Liver (tissue), 9 donors: ENCODE results near the gene MAFG. TPM values are rescaled to one million over a fixed set of nuclear protein-coding genes. Genes with fewer than 3 reads are reported as not detected.

Experiments
- DNase-seq: peaks from one replicate; pipeline ENCODE4 v3.0.0-alpha.2; 2017; ENCODE audit warnings: low spot score
- H3K27ac ChIP-seq, 2 donors: one replicate each; pipeline ENCODE4 v1.7.0; 2013; ENCODE audit warnings: inconsistent platforms in 2 of 2, low read length in 2 of 2, control low read depth in 1 of 2, low read depth in 1 of 2, mild to moderate bottlenecking in 1 of 2
- H3K27me3 ChIP-seq, 4 donors: one replicate each; pipeline versions ENCODE4 v1.6.1 to v1.7.0; 2013; ENCODE audit warnings: low read length in 3 of 4, inconsistent platforms in 1 of 4, mild to moderate bottlenecking in 1 of 4, moderate library complexity in 1 of 4; ENCODE audit not compliant: control insufficient read depth in 4 of 4, insufficient read depth in 4 of 4
- H3K36me3 ChIP-seq, 4 donors: one replicate each; pipeline versions ENCODE4 v1.6.1 to v1.7.0; 2013; ENCODE audit warnings: low read length in 3 of 4, mild to moderate bottlenecking in 3 of 4, low read depth in 1 of 4, moderate library complexity in 1 of 4; ENCODE audit not compliant: control insufficient read depth in 4 of 4, insufficient read depth in 3 of 4
- H3K4me1 ChIP-seq, 4 donors: one replicate each; pipeline versions ENCODE4 v1.6.1 to v1.7.0; 2013; ENCODE audit warnings: low read length in 3 of 4, mild to moderate bottlenecking in 3 of 4, moderate library complexity in 1 of 4; ENCODE audit not compliant: control insufficient read depth in 4 of 4, insufficient read depth in 4 of 4
- H3K4me3 ChIP-seq, 3 donors: one replicate each; pipeline versions ENCODE4 v1.6.1 to v1.7.0; 2013; ENCODE audit warnings: low read length in 3 of 3, control low read depth in 1 of 3, low read depth in 1 of 3, mild to moderate bottlenecking in 1 of 3
- H3K9ac ChIP-seq, 2 donors: one replicate each; pipeline ENCODE4 v1.7.0; 2013; ENCODE audit warnings: low read length in 2 of 2, mild to moderate bottlenecking in 2 of 2, moderate library complexity in 2 of 2, control low read depth in 1 of 2, low read depth in 1 of 2
- H3K9me3 ChIP-seq, 4 donors: one replicate each; pipeline versions ENCODE4 v1.6.1 to v1.7.0; 2013; ENCODE audit warnings: low read length in 3 of 4; ENCODE audit not compliant: control insufficient read depth in 4 of 4
- CTCF ChIP-seq: fragments of 150-350 bp; IDR thresholded peaks from 2 replicates; pipeline ENCODE4 v1.5.1; 2017; ENCODE audit warnings: improper control_type of control experiment, low read depth, low read length; ENCODE audit not compliant: missing input control
- EGR1 ChIP-seq, 2 donors: IDR thresholded peaks; 2 replicates each; pipeline ENCODE4 v1.6.1; 2016 to 2018; ENCODE audit warnings: antibody characterized with exemption in 2 of 2, low read depth in 2 of 2
- FOXA1 ChIP-seq: IDR thresholded peaks from 2 replicates; pipeline ENCODE4 v1.6.1; 2016; ENCODE audit warnings: antibody characterized with exemption
- GABPA ChIP-seq, 2 donors: IDR thresholded peaks in 1 of 2; conservative IDR thresholded peaks in 1 of 2; 2 replicates each; pipeline ENCODE4 v1.6.1; 2016; ENCODE audit warnings: antibody characterized with exemption in 2 of 2, mild to moderate bottlenecking in 1 of 2, moderate library complexity in 1 of 2
- HNF4G ChIP-seq: IDR thresholded peaks from 2 replicates; pipeline ENCODE4 v1.6.1; 2016; ENCODE audit warnings: antibody characterized with exemption
- JUND ChIP-seq, 2 donors: IDR thresholded peaks; 2 replicates each; pipeline ENCODE4 v1.6.1; 2016; ENCODE audit warnings: antibody characterized with exemption in 2 of 2
- RAD21 ChIP-seq, 2 donors: IDR thresholded peaks; 2 replicates each; pipeline ENCODE4 v1.6.1; 2016; ENCODE audit warnings: antibody characterized with exemption in 2 of 2, mild to moderate bottlenecking in 2 of 2
- REST ChIP-seq: IDR thresholded peaks from 2 replicates; pipeline ENCODE4 v1.6.1; 2016; ENCODE audit warnings: antibody characterized with exemption, mild to moderate bottlenecking
- RXRA ChIP-seq, 2 donors: IDR thresholded peaks; 2 replicates each; pipeline ENCODE4 v1.6.1; 2017 to 2018; ENCODE audit warnings: antibody characterized with exemption in 2 of 2, mild to moderate bottlenecking in 1 of 2
- SP1 ChIP-seq: IDR thresholded peaks from 2 replicates; pipeline ENCODE4 v1.6.1; 2018; ENCODE audit warnings: antibody characterized with exemption, mild to moderate bottlenecking
- YY1 ChIP-seq: IDR thresholded peaks from 2 replicates; pipeline ENCODE4 v1.6.1; 2016; ENCODE audit warnings: antibody characterized with exemption, mild to moderate bottlenecking
- ZBTB33 ChIP-seq: IDR thresholded peaks from 2 replicates; pipeline ENCODE4 v1.6.1; 2016; ENCODE audit warnings: antibody characterized with exemption
- WGBS: extraction: QIAGEN DNeasy Blood & Tissue Kit; methylation state at CpG from one replicate; pipeline ENCODE4 v1.1.7; 2013; 5-methylcytosine and 5-hydroxymethylcytosine counted together
- polyA plus RNA-seq, 2 donors: library from polyadenylated mRNA; stranded (reverse) in 1 of 2; unstranded in 1 of 2; fragments of 200-250 nt in 1 of 2; fragments of >200 nt in 1 of 2; fragmentation: Nextera tagmentation in 1 of 2; extraction: Ambion mirVana in 1 of 2; gene quantifications; one replicate each; pipeline versions ENCODE4 v1.2.1 to v1.2.3, GENCODE V29; 2013 to 2015
- total RNA-seq, 2 donors: library from RNA; depleted of rRNA; stranded (reverse); fragments of >200 nt; gene quantifications; one replicate each; pipeline ENCODE4 v1.2.3, GENCODE V29; 2014
- TF ChIP-seq, protein P1 (sequence below): IDR thresholded peaks from 2 replicates; pipeline ENCODE4 v1.6.1; 2016; ENCODE audit warnings: antibody characterized with exemption
- donor health status: healthy.
- donor health status: healthy.
- donor health status: healthy.
- donor health status: healthy.
- donor health status: healthy.

Gene MAFG
- total and polyA plus RNA-seq, 4 donors: 3.0 to 17.0 (median 8.9) TPM

DNA sequence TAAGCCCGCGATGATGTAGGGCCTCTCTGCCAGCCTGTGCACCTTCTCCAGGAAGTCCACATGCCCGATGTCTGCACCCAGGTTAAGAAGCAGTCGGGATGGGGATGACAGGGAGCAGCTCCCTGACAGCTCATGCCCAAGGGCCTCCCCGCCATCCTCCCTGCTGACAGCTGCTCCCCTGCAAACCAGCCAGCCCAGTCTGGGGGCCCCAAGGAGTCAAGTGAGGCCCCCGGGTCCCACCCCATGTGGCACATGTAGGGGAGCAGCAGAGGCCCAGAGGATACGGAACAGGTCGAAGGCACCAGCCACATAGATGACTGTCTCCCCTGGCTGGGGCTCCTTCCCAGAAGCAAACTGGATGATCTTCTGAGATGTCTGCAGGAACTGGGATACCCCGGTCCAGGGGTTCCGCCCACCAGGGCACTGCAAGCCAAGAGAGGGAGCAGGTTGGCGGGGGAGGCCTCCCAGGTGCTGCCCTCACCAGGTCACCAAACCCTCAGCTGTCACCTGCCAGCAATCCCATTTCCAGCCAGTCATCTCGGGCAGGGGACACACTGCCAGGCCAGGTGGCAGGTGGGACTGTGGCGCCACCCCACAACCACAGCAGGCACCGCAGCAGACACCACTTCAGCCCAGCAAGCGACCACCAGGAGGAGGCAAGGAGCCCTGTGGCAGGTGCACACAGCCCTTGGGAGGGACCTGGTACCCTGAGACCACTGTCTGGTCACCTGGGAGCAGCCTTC, 20.9 kb downstream of the MAFG start:
- Histone ChIP-seq H3K9ac (no peak overlapping the region), H3K4me1 (peaks cover 8 to 48% (median 24%) of the 10 kb centered on the region in 4 donors), H3K27me3 (no peaks in the 10 kb centered on the region), H3K36me3 (peaks cover 0 to 36% (median 19%) of the 10 kb centered on the region in 4 donors), H3K27ac (no peak overlapping the region), H3K9me3 (no peaks in the 10 kb centered on the region), H3K4me3 (no peak overlapping the region)
- WGBS: 91% methylated on average over 15 of the region's 15 CpGs
- no peak for DNase-seq
- TF ChIP-seq CTCF (no peak), EGR1 (IDR thresholded peaks at IDR 0.05; ENCODE audit: low read depth in 2 of 2) (no peak), YY1 (no peak), ZBTB33 (no peak), JUND (IDR thresholded peaks at IDR 0.05) (no peak), REST (no peak), FOXA1 (no peak), SP1 (no peak)
- TF ChIP-seq, protein P1, sequence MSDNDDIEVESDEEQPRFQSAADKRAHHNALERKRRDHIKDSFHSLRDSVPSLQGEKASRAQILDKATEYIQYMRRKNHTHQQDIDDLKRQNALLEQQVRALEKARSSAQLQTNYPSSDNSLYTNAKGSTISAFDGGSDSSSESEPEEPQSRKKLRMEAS: no peak

DNA sequence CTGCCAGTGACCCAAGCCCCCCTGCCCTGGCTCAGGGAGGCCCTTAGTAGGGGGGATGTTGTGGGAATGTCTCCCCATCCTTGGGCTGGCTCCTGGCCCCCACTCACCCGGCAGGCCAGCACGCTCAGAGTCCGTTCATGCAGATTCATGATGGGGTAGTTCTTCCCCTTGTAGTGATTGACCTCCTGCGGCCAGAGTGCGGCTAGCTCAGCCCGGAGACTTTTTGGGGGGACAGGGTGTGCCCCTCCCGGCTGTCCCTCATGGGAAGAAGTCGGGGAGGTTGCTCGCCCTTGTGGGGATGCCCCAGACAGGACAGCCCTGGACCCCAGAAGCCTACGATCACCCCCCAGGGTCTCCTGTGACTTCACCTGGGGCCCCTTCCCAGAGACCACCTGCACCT, 21.5 kb downstream of the MAFG start:
- TF ChIP-seq, protein P1: no peak
- no peak for TF ChIP-seq YY1
- TF ChIP-seq REST: no peak
- no peak for TF ChIP-seq HNF4G
- TF ChIP-seq RAD21 (IDR thresholded peaks at IDR 0.05): no peak
- TF ChIP-seq FOXA1: no peak
- no peak for TF ChIP-seq EGR1 (IDR thresholded peaks at IDR 0.05; ENCODE audit: low read depth in 2 of 2)
- no peak for TF ChIP-seq SP1
- no peak for TF ChIP-seq GABPA (IDR thresholded peaks at IDR 0.05 in 1 of 2, conservative IDR thresholded peaks at IDR 0.05 in 1 of 2)
- TF ChIP-seq RXRA (IDR thresholded peaks at IDR 0.05): no peak
- TF ChIP-seq ZBTB33: no peak
- no peak overlapping the region for H3K9ac ChIP-seq
- no peaks in the 10 kb centered on the region for H3K27me3 ChIP-seq
- H3K4me1 ChIP-seq: peaks cover 7 to 48% (median 25%) of the 10 kb centered on the region in 4 donors
- DNase-seq: no peak
- peaks cover 0 to 36% (median 19%) of the 10 kb centered on the region in 4 donors for H3K36me3 ChIP-seq
- no peaks in the 10 kb centered on the region for H3K9me3 ChIP-seq
- H3K27ac ChIP-seq: no peak overlapping the region
- 96% methylated on average over 10 of the region's 10 CpGs for WGBS
- no peak overlapping the region for H3K4me3 ChIP-seq
